ENCODE data around the gene ATG4B.
A peak's percentile ranks its signal among the peaks of the same experiment; 100 is the strongest.

Gene ATG4B

DNA sequence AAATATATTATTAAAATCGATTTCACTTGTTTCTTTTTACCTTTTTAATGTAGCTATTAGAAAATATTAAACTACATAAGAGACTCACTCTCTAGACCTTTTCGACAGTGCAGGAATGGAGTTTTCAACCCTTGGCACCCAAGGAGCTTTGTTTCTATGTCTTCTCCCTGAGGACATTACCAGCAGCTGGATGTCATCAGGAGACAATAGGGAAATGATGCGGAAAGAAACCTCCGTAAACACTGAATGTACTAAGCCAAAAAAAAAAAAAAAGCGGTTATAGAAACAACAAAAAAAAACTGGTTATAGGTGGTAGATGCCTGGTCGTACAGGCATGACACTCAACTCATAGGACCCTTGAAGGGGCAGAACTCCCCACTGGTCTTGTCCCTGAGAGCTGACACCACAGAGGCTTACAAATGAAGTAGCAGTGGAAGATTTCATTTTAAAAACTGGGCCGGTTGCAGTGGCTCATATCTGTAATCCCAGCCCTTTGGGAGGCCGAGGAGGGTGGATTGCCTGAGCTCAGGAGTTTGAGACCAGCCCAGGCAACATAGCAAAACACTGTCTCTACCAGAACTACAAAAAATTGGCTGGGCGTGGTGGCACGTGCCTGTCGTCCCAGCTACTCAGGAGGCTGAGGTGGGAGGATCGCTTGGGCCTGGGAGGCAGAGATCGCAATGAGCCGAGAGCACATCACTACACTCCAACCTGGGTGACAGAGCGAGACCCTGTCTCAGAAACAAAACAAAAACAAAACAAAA is 24.3 kb upstream of the ATG4B start:
- no peak for DNase-seq (ENCODE audit: low spot score)

DNA sequence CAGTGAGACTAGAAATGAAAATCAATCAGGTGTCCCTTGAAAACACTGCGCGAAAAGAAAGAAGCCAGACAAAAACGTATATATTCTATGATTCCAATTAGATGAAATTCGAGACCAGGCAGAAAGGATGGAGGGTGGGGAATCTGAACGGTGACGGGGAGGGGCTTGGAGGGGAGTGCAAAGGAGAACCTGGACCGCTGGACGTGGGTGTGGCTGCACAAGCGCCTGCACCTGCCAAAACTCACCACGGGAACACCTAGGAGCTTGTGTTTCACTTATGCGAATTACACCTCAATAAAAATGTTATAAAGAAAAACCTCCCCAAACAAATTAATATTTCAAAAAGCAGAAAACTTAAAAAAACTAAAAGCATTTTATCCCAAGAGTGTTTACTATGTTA is 22.5 kb upstream of the ATG4B start:
- DNase-seq (ENCODE audit: low spot score): no peak

DNA sequence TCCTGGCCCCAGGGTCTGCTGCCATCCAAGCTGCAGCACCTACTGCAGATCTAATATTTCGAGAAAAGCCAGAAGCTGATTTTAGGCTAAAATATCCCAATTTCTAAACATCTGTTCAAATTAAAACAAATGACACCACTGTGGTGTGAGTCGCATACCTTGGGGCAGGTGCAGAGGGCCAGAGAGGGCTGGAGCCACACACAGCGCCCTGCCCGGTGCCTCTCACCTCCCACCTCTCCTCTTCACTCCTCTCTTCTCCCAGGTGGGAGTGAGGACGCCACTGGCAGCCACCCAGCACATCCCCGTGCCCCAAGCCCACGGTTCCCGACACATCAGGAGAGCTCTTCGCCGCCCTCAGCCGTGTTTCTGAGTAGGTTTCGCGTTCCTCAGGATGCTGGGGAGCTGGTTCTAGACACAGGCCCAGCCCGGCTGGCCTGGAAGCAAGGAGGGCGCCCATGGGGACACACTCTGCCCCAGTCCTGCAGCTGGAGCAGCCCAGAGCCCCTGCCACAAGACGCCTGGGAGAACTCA is 21.9 kb upstream of the ATG4B start:
- no peak for DNase-seq (ENCODE audit: low spot score)

GRCh38 chr2:241616168-241617125 is 21.0 kb upstream of the ATG4B start:
- DNase-seq (ENCODE audit: low spot score): no peak

GRCh38 chr2:241617431-241618154 is 19.9 kb upstream of the ATG4B start:
- DNase-seq (ENCODE audit: low spot score): no peak

DNA sequence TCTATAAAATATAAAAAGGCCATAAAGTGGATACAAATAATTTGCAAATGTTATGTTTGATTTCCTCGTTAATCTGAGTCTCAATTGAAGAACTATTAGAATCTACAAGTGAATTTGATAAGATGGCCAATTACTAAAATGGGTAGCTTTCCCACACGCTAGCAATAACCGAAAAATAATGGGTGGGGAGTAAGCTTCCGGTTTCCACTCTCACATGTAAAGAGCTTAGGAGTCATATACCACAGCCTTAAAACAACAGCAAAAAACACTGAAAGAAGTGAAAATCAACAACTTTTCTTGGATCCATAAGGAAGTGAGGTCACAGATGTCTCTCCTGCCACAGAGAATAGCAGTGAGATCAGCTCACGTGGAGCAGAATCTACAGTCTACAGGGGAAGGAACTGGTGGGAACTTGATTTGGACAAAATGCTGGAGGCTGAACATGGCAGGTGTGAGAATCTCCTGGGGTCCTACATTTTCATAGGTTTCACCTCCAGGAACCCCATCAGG is 19.1 kb upstream of the ATG4B start:
- DNase-seq (ENCODE audit: low spot score): no peak

DNA sequence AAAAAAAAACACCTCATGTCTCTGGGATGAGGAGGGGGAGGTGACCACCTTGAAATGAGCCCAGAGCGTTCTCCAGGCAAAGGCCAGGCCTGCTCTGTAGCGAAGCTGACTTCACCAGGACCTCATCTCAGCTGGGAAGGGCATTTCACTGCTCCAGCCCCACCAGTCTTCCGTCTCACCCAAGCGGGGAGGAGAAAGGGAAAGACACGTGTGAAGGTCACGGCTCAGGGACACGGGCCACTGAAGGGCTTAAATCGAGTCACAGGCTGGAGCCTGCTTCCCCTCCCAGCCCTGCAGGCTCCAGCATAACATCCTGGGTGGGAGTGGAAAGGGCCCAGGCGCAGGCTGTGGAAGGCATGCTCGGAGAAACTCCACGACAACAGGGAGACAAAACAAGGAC is 18.7 kb upstream of the ATG4B start:
- DNase-seq (ENCODE audit: low spot score): no peak

- no peak for DNase-seq (ENCODE audit: low spot score)
Measured at GRCh38 chr2:241619597-241620418, 17.7 kb upstream of the ATG4B start.

- no peak for DNase-seq (ENCODE audit: low spot score)
Measured at GRCh38 chr2:241620419-241620769, 17.1 kb upstream of the ATG4B start.

DNA sequence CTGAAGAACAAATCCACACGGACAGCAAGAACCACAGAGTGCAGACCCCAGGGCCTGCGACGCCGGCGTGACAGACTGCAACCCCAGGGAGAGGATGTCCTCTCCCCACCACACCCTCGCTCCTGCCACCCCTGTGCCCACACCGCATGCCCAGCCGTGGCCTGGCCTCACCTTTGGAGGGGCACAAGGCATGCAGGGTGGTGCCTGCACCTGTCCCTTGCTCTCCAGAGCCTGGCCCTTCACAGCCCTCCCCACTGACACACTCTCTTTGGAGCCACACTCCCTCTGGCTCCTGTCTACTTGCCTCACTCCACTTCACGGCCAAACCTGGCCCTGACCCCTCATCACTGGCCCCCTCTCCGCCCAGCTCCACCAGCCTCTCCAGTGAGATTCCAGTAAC is 9.8 kb upstream of the ATG4B start:
- no peak for DNase-seq (ENCODE audit: low spot score)

GRCh38 chr2:241629762-241630435 is 7.6 kb upstream of the ATG4B start:
- DNase-seq (ENCODE audit: low spot score): no peak

DNA sequence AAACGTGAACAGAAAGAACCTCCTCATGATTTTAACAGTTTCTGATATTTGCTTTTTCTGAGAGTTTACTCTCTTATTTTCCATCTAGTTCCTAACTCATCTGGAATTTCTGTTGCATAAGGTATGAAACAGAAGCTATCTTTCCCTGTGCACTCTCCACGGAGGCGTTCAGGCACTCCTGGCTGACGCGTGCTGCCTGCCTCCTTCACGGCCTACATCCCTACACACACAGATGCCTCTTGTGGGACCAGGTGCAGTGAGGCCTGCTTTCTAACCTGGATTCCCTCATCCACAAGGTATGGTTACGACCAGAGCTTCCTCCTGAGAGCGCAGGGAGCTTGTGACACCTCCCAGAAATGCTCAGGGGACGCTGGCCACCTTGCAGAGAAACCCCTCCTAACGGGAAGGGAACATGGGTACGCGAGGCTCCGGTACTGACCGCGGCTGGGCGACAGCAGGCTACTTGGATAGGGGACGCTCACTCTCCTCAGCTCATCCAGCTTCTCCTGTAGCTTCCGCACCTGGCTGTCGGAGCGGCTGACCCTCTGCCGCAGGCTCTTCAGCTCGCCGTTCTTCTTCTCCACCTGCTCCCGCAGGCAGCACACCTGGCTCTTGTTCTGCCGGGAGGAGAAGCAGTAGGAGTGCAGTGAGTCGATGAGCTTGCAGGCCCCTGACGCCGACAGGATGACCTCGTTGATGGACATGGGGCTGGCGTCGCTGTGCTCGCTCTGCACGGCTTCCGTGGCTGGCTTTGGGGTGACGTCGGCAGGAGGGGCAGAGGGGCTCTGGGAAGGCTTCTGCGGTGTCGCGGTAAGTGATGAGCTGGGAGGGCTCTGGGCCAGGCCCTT is 4.8 kb upstream of the ATG4B start:
- DNase-seq (ENCODE audit: low spot score): no peak

DNA sequence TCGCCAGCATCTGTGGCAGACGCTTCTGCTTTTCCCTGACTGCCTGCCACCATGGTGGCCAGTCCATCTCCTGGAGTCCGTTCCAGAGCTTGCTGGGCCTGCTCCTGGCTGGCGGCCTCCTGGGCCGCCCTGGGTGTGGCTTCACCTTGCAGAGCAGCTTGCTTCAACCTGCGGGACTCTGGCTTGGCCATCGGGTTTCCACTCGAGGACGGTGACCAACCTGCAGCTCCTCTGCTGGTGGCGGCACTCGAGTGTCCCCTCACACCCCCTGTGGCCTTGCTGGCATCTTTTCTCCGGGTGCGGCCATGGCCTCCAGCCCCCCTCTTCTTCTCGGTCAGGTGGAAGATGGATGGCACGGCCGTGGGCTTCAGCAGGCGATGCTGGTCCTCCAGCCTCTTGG is 3.9 kb upstream of the ATG4B start:
- no peak for DNase-seq (ENCODE audit: low spot score)

DNA sequence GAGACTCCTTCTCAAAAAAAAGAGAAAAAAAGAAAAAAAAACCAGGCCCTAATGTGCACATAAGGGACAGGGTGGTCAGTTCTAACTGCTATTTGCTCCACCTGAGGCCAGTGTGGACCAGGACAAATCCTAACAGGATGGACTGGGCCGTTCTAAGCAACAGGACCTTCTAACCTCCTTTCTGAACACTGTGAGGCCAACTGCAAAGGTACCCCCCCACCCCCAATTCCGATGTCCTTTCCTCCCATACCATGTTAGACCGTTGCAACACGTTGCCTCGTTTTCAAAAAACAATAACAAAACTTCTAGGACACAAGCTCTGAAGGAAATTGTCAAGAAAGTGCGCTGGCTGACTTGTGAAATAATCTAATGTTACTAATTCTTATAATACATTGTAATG is 1.7 kb upstream of the ATG4B start:
- peak; percentile 37 for DNase-seq (ENCODE audit: low spot score)

GRCh38 chr2:241636182-241637017 is 1.1 kb upstream of the ATG4B start:
- DNase-seq (ENCODE audit: low spot score): peak; percentile 83

GRCh38 chr2:241637795-241638660 is 535 bp downstream of the ATG4B start:
- DNase-seq (ENCODE audit: low spot score): peak; percentile 54

GRCh38 chr2:241638940-241639339 is 1.4 kb downstream of the ATG4B start:
- no peak for DNase-seq (ENCODE audit: low spot score)

GRCh38 chr2:241639385-241639784 is 1.9 kb downstream of the ATG4B start:
- DNase-seq (ENCODE audit: low spot score): no peak
